HepG2 (cell line): ENCODE results near the gene RPS25. TPM values are rescaled to one million over a fixed set of nuclear protein-coding genes. Genes with fewer than 3 reads are reported as not detected.
A peak's percentile ranks its signal among the peaks of the same experiment; 100 is the strongest.

ENCODE experiments used
- BRF2 ChIP-seq: sonication (generic); formaldehyde crosslinking; IDR thresholded peaks from 2 replicates; pipeline ENCODE4 v1.8.1; 2022; ENCODE audit warnings: mild to moderate bottlenecking, missing genetic modification reagents
- CCDC6 ChIP-seq: sonication (generic); formaldehyde crosslinking; IDR thresholded peaks from 2 replicates; pipeline ENCODE4 v1.8.1; 2022; ENCODE audit warnings: mild to moderate bottlenecking, missing genetic modification reagents, moderate library complexity
- DMTF1 ChIP-seq: sonication (generic); formaldehyde crosslinking; IDR thresholded peaks from 2 replicates; pipeline ENCODE4 v1.4.0; 2020; ENCODE audit warnings: mild to moderate bottlenecking, missing genetic modification reagents
- EP300 ChIP-seq, 3 experiments: sonication (generic) in 1 of 3; formaldehyde crosslinking in 1 of 3; IDR thresholded peaks; 2 replicates each; pipeline versions ENCODE4 v1.5.1 to v1.6.1; 2011 to 2020; ENCODE audit warnings: low read depth in 2 of 3, low read length in 2 of 3, borderline replicate concordance in 1 of 3, improper control_type of control experiment in 1 of 3, mild to moderate bottlenecking in 1 of 3, missing genetic modification reagents in 1 of 3, moderate library complexity in 1 of 3
- FOXK2 ChIP-seq: fragments of 450-650 bp; IDR thresholded peaks from 2 replicates; pipeline ENCODE4 v1.6.1; 2016
- HBP1 ChIP-seq: IDR thresholded peaks from 2 replicates; pipeline ENCODE4 v1.6.1; 2016; ENCODE audit warnings: low read depth, control low read depth
- HDAC6 ChIP-seq: fragments of 200-600 bp; sonication (generic); IDR thresholded peaks from 2 replicates; pipeline ENCODE4 v1.7.0; 2017; ENCODE audit warnings: mild to moderate bottlenecking, antibody characterized with exemption, low read length, low read depth
- IRX3 ChIP-seq: sonication (generic); formaldehyde crosslinking; IDR thresholded peaks from 2 replicates; pipeline ENCODE4 v1.8.1; 2023; ENCODE audit warnings: mild to moderate bottlenecking, low read depth, missing genetic modification reagents, borderline replicate concordance
- LCORL ChIP-seq, 2 experiments: fragments of 450-650 bp in 1 of 2; sonication (generic) in 1 of 2; formaldehyde crosslinking in 1 of 2; IDR thresholded peaks; 2 replicates each; pipeline versions ENCODE4 v1.5.0 to v1.6.1; 2017 to 2020; ENCODE audit warnings: antibody characterized with exemption in 1 of 2, missing genetic modification reagents in 1 of 2
- PLRG1 ChIP-seq: fragments of 450-650 bp; conservative IDR thresholded peaks from 2 replicates; pipeline ENCODE4 v1.6.1; 2016
- PTBP1 ChIP-seq: fragments of 200-400 bp; formaldehyde crosslinking; IDR thresholded peaks from 2 replicates; pipeline ENCODE4 v1.6.1; 2018; ENCODE audit warnings: low read length, low read depth; ENCODE audit not compliant: poor library complexity, severe bottlenecking
- ZFP36L1 ChIP-seq: sonication (generic); formaldehyde crosslinking; IDR thresholded peaks from 2 replicates; pipeline ENCODE4 v1.8.0; 2022; ENCODE audit warnings: mild to moderate bottlenecking, missing genetic modification reagents, moderate library complexity
- ZHX2 ChIP-seq, 2 experiments: sonication (generic) in 1 of 2; formaldehyde crosslinking in 1 of 2; IDR thresholded peaks; 2 replicates each; pipeline versions ENCODE4 v1.6.1 to v1.9.0; 2014 to 2022; ENCODE audit warnings: antibody characterized with exemption in 1 of 2, borderline replicate concordance in 1 of 2, inconsistent platforms in 1 of 2, low read depth in 1 of 2, missing genetic modification reagents in 1 of 2
- ZNF232 ChIP-seq: sonication (generic); formaldehyde crosslinking; IDR thresholded peaks from 2 replicates; pipeline ENCODE4 v1.4.0; 2020; ENCODE audit warnings: missing genetic modification reagents, borderline replicate concordance
- ZNF451 ChIP-seq: sonication (generic); formaldehyde crosslinking; IDR thresholded peaks from 2 replicates; pipeline ENCODE4 v1.5.0; 2020; ENCODE audit warnings: mild to moderate bottlenecking, missing genetic modification reagents
- ZNF777 ChIP-seq: sonication (generic); formaldehyde crosslinking; IDR thresholded peaks from 2 replicates; pipeline ENCODE4 v1.4.0; 2020; ENCODE audit warnings: missing genetic modification reagents
- polyA plus RNA-seq, 8 experiments: library from polyadenylated mRNA; depleted of rRNA in 3 of 8; stranded (reverse) in 7 of 8; unstranded in 1 of 8; fragments of >200 nt; fragmentation: Illumina TruSeq in 4 of 8; extraction: Trizol in 4 of 8; gene quantifications; 2 replicates each; pipeline versions ENCODE4 v1.2.1 to v1.2.3, GENCODE V29; 2011 to 2016; ENCODE audit warnings: low read depth in 4 of 8, missing spikeins in 1 of 8, mixed read lengths in 1 of 8; ENCODE audit not compliant: insufficient read depth in 1 of 8
- total RNA-seq, 5 experiments: library from RNA; depleted of rRNA; stranded (reverse); fragments of >200 nt; fragmentation: Illumina TruSeq; extraction: Trizol; gene quantifications; 2 replicates each; pipeline ENCODE4 v1.2.3, GENCODE V29; 2016; ENCODE audit warnings: low read depth in 1 of 5

RPS25 gene
- total and polyA plus RNA-seq, 2 of the 13 experiments (the other 11 are each of a cell fraction or from before 2014, with no cell fraction given), result 839 to 1,415 TPM

- TF ChIP-seq BRF2 (CRISPR knock-in tag) (no peak), PLRG1 (no peak), ZNF451 (CRISPR knock-in tag) (no peak), ZHX2 (IDR thresholded peaks at IDR 0.05; ENCODE audit: low read depth) (peak; percentile 90), ZHX2 (CRISPR knock-in tag; IDR thresholded peaks at IDR 0.05; ENCODE audit: borderline replicate concordance) (peak; percentile 80; the same call in 1 of the 2 replicates), PTBP1 (no peak), LCORL (IDR thresholded peaks at IDR 0.05) (peak; percentile 29; the same call in 1 of the 2 replicates), LCORL (CRISPR knock-in tag; IDR thresholded peaks at IDR 0.05) (peak; percentile 30; the same call in 1 of the 2 replicates), HDAC6 (no peak), ZFP36L1 (CRISPR knock-in tag) (0 out of 2 replicates have a peak, but pooled peaks have one; percentile 48), DMTF1 (CRISPR knock-in tag) (no peak), ZNF777 (no peak), IRX3 (CRISPR knock-in tag) (no peak), EP300 (IDR thresholded peaks at IDR 0.05; ENCODE audit: low read depth in 2 of 2, low read length in 2 of 2) (peak in 1 of 2 experiments; percentile 41; a peak in 1 of 4 replicates), EP300 (CRISPR knock-in tag; IDR thresholded peaks at IDR 0.05; ENCODE audit: borderline replicate concordance) (peak; percentile 33; the same call in 1 of the 2 replicates), HBP1 (CRISPR knock-in tag) (peak; percentile 65; the same call in 1 of the 2 replicates), CCDC6 (CRISPR knock-in tag) (peak; percentile 70; the same call in 1 of the 2 replicates), FOXK2 (no peak), ZNF232 (CRISPR knock-in tag) (0 out of 2 replicates have a peak, but pooled peaks have one; percentile 64)
These were observed at the start of gene RPS25, which contains the start of gene TRAPPC4 (continued) for GRCh38 chr11:119018074-119018938.
